ENCODE results near the gene SLFNL1.

DNA sequence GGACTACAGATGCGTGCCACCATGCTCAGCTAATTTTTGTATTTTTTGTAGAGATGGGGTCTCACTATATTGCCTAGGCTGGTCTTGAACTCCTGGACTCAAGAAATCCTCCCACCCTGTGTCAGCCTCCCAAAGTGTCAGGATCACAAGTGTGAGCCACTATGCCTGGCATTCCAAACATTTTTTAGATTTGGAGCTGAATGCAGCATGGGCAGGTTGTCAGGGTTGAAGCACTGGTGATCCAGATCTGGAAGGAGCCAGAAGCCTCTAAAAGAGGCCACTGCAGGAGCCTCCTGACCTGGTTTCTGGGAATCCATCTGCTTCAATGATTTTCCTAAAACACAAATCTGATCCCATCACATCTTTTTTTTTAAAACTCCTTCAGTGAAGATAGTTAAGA lies 43.8 kb downstream of the SLFNL1 start:
- TF ChIP-seq, protein P1, sequence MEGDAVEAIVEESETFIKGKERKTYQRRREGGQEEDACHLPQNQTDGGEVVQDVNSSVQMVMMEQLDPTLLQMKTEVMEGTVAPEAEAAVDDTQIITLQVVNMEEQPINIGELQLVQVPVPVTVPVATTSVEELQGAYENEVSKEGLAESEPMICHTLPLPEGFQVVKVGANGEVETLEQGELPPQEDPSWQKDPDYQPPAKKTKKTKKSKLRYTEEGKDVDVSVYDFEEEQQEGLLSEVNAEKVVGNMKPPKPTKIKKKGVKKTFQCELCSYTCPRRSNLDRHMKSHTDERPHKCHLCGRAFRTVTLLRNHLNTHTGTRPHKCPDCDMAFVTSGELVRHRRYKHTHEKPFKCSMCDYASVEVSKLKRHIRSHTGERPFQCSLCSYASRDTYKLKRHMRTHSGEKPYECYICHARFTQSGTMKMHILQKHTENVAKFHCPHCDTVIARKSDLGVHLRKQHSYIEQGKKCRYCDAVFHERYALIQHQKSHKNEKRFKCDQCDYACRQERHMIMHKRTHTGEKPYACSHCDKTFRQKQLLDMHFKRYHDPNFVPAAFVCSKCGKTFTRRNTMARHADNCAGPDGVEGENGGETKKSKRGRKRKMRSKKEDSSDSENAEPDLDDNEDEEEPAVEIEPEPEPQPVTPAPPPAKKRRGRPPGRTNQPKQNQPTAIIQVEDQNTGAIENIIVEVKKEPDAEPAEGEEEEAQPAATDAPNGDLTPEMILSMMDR (IDR thresholded peaks at IDR 0.05) = no peak
- TF ChIP-seq POLR2A (IDR thresholded peaks at IDR 0.05) = no peak
